SK-N-SH (cell line): ENCODE data around the gene RGS9. TPM values are rescaled to one million over a fixed set of nuclear protein-coding genes. Genes with fewer than 3 reads are reported as not detected.

Experiments
- CTCF ChIA-PET: fragments of 300-600, 350-600 bp; formaldehyde crosslinking; extraction: SDS; loops from one replicate; lab custom pipeline; 2021; lab: Yijun Ruan, JAX
- POLR2A ChIA-PET: fragments of 350-600 bp; sonication (Branson Sonifier 250); formaldehyde crosslinking; extraction: SDS; loops from one replicate; lab custom pipeline; 2020; ENCODE audit warnings: antibody characterized with exemption, inconsistent platforms; lab: Yijun Ruan, JAX
- DNase-seq: peaks from one replicate; pipeline ENCODE4 v3.0.0; 2012
- H2AFZ ChIP-seq: fragments of 200-600 bp; sonication (generic); 2 replicates; pipeline ENCODE4 v1.8.1; 2016; ENCODE audit warnings: antibody characterized with exemption, mild to moderate bottlenecking, low read depth
- H3F3A ChIP-seq: fragments of 200-600 bp; sonication (generic); replicated peaks from 2 replicates; pipeline ENCODE3; 2016; ENCODE audit warnings: antibody characterized with exemption, mild to moderate bottlenecking; ENCODE audit not compliant: insufficient read depth
- H3K27ac ChIP-seq, 2 experiments: fragments of 200-500 bp in 1 of 2; fragments of 200-600 bp in 1 of 2; sonication (Bioruptor generic) in 1 of 2; sonication (generic), shearing (Covaris generic) in 1 of 2; 2 replicates each; pipeline versions ENCODE4 v1.5.1 to v1.6.1; 2014 to 2016; ENCODE audit warnings: low read depth in 2 of 2, inconsistent platforms in 1 of 2, low read length in 1 of 2, mild to moderate bottlenecking in 1 of 2, mixed read lengths in 1 of 2
- H3K27me3 ChIP-seq: fragments of 200-600 bp; sonication (generic), shearing (Covaris generic); 2 replicates; pipeline ENCODE4 v1.6.1; 2016; ENCODE audit warnings: mixed run types; ENCODE audit not compliant: insufficient read depth
- H3K36me3 ChIP-seq, 2 experiments: fragments of 200-500 bp in 1 of 2; fragments of 200-600 bp in 1 of 2; sonication (Bioruptor generic) in 1 of 2; sonication (generic) in 1 of 2; replicated peaks in 1 of 2; 2 replicates each; pipeline versions ENCODE3 to v1.5.1; 2014 to 2016; ENCODE audit warnings: low read length in 1 of 2, mild to moderate bottlenecking in 1 of 2; ENCODE audit not compliant: insufficient read depth in 2 of 2, control insufficient read depth in 1 of 2
- H3K4me1 ChIP-seq, 2 experiments: fragments of 200-500 bp in 1 of 2; fragments of 200-600 bp in 1 of 2; sonication (Bioruptor generic) in 1 of 2; sonication (generic), shearing (Covaris generic) in 1 of 2; 2 replicates each; pipeline versions ENCODE4 v1.5.1 to v1.6.1; 2014 to 2016; ENCODE audit warnings: low read depth in 1 of 2, low read length in 1 of 2, mixed run types in 1 of 2; ENCODE audit not compliant: insufficient read depth in 2 of 2, control insufficient read depth in 1 of 2
- H3K4me2 ChIP-seq: fragments of 200-600 bp; sonication (generic), shearing (Covaris generic); 2 replicates; pipeline ENCODE4 v1.6.1; 2017; ENCODE audit warnings: mixed run types
- H3K4me3 ChIP-seq, 2 experiments: fragments of 200-500 bp in 1 of 2; fragments of 200-600 bp in 1 of 2; sonication (Bioruptor generic) in 1 of 2; sonication (generic), shearing (Covaris generic) in 1 of 2; 2 replicates each; pipeline versions ENCODE4 v1.5.1 to v1.8.1; 2014 to 2016; ENCODE audit warnings: low read depth in 2 of 2, inconsistent platforms in 1 of 2, low read length in 1 of 2, mild to moderate bottlenecking in 1 of 2, mixed read lengths in 1 of 2, moderate library complexity in 1 of 2
- H3K79me2 ChIP-seq: fragments of 200-600 bp; sonication (generic); 2 replicates; pipeline ENCODE4 v1.8.1; 2017; ENCODE audit warnings: mild to moderate bottlenecking; ENCODE audit not compliant: insufficient read depth
- H3K9ac ChIP-seq: fragments of 200-600 bp; sonication (generic); 2 replicates; pipeline ENCODE4 v1.6.1; 2017; ENCODE audit warnings: mixed run types
- H3K9me2 ChIP-seq: fragments of 200-600 bp; sonication (generic); 2 replicates; pipeline ENCODE4 v1.6.1; 2017; ENCODE audit warnings: mixed run types
- H3K9me3 ChIP-seq: fragments of 200-600 bp; sonication (generic); 2 replicates; pipeline ENCODE4 v1.6.1; 2017; ENCODE audit warnings: mixed run types, mild to moderate bottlenecking, moderate library complexity
- H4K20me1 ChIP-seq: fragments of 200-600 bp; sonication (generic); 2 replicates; pipeline ENCODE4 v1.6.1; 2017; ENCODE audit warnings: mild to moderate bottlenecking, mixed run types; ENCODE audit not compliant: insufficient read depth
- FOSL2 ChIP-seq: IDR thresholded peaks from 2 replicates; pipeline ENCODE4 v1.4.0; 2012; ENCODE audit warnings: low read depth, mild to moderate bottlenecking, moderate library complexity, borderline replicate concordance
- FOXM1 ChIP-seq: IDR thresholded peaks from 2 replicates; pipeline ENCODE4 v1.4.0; 2012; ENCODE audit warnings: low read depth, mild to moderate bottlenecking
- JUND ChIP-seq: IDR thresholded peaks from 2 replicates; pipeline ENCODE4 v1.4.0; 2012
- MEF2A ChIP-seq: IDR thresholded peaks from 2 replicates; pipeline ENCODE4 v1.4.0; 2012; ENCODE audit warnings: low read depth, borderline replicate concordance
- NFIC ChIP-seq: IDR thresholded peaks from 2 replicates; pipeline ENCODE4 v1.4.0; 2012; ENCODE audit warnings: borderline replicate concordance
- PBX3 ChIP-seq: IDR thresholded peaks from 2 replicates; pipeline ENCODE4; 2012
- RAD21 ChIP-seq: IDR thresholded peaks from 2 replicates; pipeline ENCODE4 v1.6.1; 2012; ENCODE audit warnings: mild to moderate bottlenecking, low read length
- TAF1 ChIP-seq: IDR thresholded peaks from 2 replicates; pipeline ENCODE4 v1.6.1; 2012; ENCODE audit warnings: low read depth, mild to moderate bottlenecking, low read length, moderate library complexity, borderline replicate concordance
- USF2 ChIP-seq: fragments of 150-350 bp; IDR thresholded peaks from 2 replicates; pipeline ENCODE4 v1.6.1; 2017; ENCODE audit warnings: antibody characterized with exemption, low read length, low read depth, borderline replicate concordance
- YY1 ChIP-seq: IDR thresholded peaks from 2 replicates; pipeline ENCODE4 v1.4.0; 2012; ENCODE audit warnings: low read depth, mild to moderate bottlenecking
- WGBS: methylation state at CpG from one replicate; pipeline ENCODE4 v1.1.6; 2017; ENCODE audit warnings: low lambda C conversion rate; 5-methylcytosine and 5-hydroxymethylcytosine counted together
- polyA plus RNA-seq, 3 experiments: library from polyadenylated mRNA; depleted of rRNA; stranded (reverse); fragments of >200 nt; gene quantifications; 2 replicates each; pipeline ENCODE4 v1.2.3, GENCODE V29; 2012
- TF ChIP-seq, protein P1 (sequence below): IDR thresholded peaks from 2 replicates; pipeline ENCODE4 v1.4.0; 2012; ENCODE audit warnings: low read depth, borderline replicate concordance

Gene RGS9
- polyA plus RNA-seq, 1 of the 3 experiments (the other 2 are of a cell fraction) = 1.4 TPM

- H3K36me3 ChIP-seq = no peaks in the 10 kb centered on the region
- WGBS = 90% methylated on average over 3 of the region's 3 CpGs
- H3K4me1 ChIP-seq = peaks cover 0 to 25% of the 10 kb centered on the region in 2 experiments; a peak in 2 of 4 replicates
- no peak overlapping the region for H3K27ac ChIP-seq
- H3K9me2 ChIP-seq = no peaks in the 10 kb centered on the region
- H3K9ac ChIP-seq = no peak overlapping the region
- no peaks in the 10 kb centered on the region for H3K9me3 ChIP-seq
- no peaks in the 10 kb centered on the region for H3F3A ChIP-seq
- DNase-seq = no peak
- no peaks in the 10 kb centered on the region for H4K20me1 ChIP-seq
- no peaks in the 10 kb centered on the region for H3K79me2 ChIP-seq
- TF ChIP-seq MEF2A (no peak), PBX3 (no peak), YY1 (no peak), JUND (no peak), FOXM1 (no peak), TAF1 (no peak)
- no peak overlapping the region for H2AFZ ChIP-seq
- H3K27me3 ChIP-seq = no peaks in the 10 kb centered on the region
- ChIA-PET POLR2A (no interaction called here), CTCF (interaction anchor here (1.5 to 6.2 kb wide), 2 partner anchors 14 to 29 kb away, joined by 4 to 52 read pairs; no protein-coding TSS in a partner anchor)
- no peak overlapping the region for H3K4me3 ChIP-seq
- no peak overlapping the region for H3K4me2 ChIP-seq
Measured at GRCh38 chr17:65169691-65170090, 32.5 kb downstream of the RGS9 start.

- Histone ChIP-seq H3K27ac (no peak overlapping the region; a peak in 1 of 4 replicates), H3K79me2 (no peaks in the 10 kb centered on the region), H3K4me1 (peaks cover 0 to 25% of the 10 kb centered on the region in 2 experiments; a peak in 2 of 4 replicates), H3K9me2 (no peaks in the 10 kb centered on the region), H3K4me3 (no peak overlapping the region), H3K9ac (no peak overlapping the region), H3K9me3 (no peaks in the 10 kb centered on the region), H2AFZ (no peak overlapping the region), H3K36me3 (no peaks in the 10 kb centered on the region), H4K20me1 (no peaks in the 10 kb centered on the region), H3K27me3 (no peaks in the 10 kb centered on the region), H3K4me2 (no peak overlapping the region), H3F3A (no peaks in the 10 kb centered on the region)
- no peak for TF ChIP-seq FOSL2
- TF ChIP-seq NFIC = no peak
- TF ChIP-seq, protein P1, sequence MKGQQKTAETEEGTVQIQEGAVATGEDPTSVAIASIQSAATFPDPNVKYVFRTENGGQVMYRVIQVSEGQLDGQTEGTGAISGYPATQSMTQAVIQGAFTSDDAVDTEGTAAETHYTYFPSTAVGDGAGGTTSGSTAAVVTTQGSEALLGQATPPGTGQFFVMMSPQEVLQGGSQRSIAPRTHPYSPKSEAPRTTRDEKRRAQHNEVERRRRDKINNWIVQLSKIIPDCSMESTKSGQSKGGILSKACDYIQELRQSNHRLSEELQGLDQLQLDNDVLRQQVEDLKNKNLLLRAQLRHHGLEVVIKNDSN = no peak
- no peak for TF ChIP-seq RAD21
- TF ChIP-seq USF2 = no peak
- no peak for DNase-seq
- CTCF ChIA-PET = interaction anchor here (0.7 to 6.2 kb wide), 3 partner anchors 13 to 1148 kb away, joined by 3 to 52 read pairs (median 32); partner anchors contain the start of gene RGS9
- 85% methylated on average over 10 of the region's 10 CpGs for WGBS
- POLR2A ChIA-PET = no interaction called here
Measured at GRCh38 chr17:65170839-65171238, 33.7 kb downstream of the RGS9 start.
